GM18858 (cell line): ENCODE measurements around the gene GSN.
"Not testable (repeated sequence)": the region's sequence is repeated elsewhere in the genome, so short reads cannot be mapped to it uniquely, and the experiment has no call there.

Experiments used
- ATAC-seq: cut with Tn5 transposase; IDR thresholded peaks from one replicate; pipeline ENCODE4 v1.9.1; 2021; ENCODE audit not compliant: unreplicated experiment

Gene GSN

DNA sequence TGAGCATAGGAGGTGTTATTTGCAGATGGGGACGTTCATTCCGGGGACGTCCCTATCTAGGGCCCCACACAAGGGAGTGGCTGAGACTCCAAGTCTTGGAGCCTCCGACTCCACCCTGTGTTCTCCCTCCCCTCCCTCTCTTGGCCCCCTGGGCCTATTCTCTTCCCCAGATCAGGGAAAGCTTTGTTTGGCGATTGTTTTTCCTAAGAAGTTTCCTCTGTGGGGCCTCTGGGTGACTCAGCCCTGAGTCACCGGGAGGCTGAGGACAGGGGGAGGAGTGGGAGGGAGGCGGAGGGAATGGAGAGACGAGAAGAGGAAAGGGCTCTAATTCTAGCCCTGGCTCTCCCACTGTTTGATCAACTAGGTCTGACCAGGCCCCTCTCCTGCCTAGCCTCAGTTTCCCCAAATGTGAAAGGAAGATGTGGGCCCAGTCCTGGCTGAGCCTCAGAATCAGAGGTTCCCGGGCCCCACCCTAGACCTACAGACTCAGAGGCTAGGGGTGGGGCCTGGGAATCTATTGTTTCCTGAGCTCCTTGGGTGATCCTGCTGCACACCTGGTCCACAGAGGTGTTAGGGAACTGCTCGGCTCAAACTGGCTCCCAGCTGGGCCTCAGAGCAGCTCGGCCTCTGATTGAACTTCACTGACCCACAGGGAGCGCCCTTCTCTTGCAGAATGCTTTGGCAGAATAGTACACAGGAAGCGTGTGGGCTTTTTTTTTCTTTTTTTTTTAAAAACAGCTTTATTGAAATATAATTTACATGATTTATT, 19.2 kb downstream of the GSN start:
- ATAC-seq: no peak

DNA sequence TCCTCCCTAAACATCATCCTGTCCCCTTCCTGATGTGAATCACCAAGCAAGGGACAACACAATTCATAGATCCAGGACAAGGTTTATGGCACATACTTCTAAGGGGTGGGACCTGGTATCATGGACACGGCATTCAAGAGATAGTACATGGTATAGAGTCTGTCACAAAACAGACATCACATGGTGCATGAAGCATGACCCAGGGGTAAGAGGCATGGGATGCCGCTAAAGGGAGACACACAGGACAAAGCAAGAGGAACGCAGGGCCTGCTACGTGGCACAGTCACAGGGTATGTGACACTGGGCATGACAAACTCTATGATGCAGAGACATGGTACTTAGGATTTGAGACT, 20.7 kb downstream of the GSN start:
- ATAC-seq: no peak

DNA sequence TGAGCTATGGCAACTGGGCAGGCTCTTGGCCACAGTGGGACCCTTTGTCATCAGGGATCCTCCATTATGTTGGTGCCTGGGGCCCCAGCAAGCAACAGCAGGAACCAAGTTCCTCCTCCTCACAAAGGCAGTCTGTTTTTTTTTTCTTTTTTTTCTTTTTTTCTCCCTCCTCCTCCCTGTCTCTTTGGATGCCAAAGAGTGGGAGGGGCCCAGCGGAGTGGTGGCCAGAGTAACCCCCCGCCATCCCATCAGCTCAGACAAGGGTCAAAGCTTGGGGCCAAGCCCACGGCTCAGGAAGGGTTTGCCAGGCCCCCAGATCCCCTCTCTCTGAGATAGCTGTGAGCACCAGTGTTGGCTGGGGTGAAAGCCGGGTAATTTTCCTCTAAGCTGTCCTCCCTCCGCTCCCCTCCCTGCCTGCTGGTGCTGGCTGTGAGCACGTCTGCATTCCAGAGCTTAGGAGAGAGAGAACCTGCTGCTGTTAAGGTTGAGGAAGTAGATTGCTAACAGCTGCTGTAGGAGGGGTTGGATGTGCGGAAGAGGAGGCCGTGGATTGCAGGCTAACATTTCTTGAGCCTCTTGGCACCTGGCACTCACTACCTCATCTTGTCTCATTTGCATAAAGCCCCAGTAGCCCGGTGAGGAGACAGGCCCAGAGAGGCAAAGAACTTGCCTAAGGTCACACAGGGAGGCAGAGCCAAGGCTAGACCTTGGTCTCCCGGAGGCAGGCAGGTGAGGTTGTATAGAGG, 21.2 kb downstream of the GSN start:
- ATAC-seq: no peak

DNA sequence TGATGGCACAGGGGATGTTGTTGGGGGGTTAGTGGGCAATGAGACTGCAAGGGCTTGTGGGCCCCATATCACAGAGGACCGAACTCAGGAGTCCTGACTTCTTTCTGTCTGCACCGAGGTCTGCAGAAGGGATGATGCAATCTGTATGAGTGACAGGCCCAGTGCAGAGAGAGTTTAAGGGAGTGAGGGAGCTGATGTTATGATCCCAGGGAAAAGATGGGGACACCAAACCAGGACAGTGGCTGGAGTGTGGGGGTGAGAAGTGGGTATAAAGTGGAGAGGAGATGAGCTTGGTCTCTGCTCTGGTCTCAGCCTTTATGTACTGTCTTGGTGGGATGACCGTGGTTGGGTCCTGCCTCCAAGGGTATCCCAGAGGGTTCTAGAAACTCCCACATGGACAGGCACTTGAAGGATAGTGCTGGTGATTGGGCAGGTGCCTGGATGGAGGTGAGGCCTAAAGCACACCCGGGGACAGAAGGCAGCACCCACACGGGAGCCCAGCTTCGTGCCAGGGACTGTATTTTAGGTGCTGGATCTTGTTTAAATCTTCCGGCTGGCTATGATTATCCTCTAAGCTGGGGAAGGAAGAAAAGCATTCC, 21.9 kb downstream of the GSN start:
- ATAC-seq: no peak

DNA sequence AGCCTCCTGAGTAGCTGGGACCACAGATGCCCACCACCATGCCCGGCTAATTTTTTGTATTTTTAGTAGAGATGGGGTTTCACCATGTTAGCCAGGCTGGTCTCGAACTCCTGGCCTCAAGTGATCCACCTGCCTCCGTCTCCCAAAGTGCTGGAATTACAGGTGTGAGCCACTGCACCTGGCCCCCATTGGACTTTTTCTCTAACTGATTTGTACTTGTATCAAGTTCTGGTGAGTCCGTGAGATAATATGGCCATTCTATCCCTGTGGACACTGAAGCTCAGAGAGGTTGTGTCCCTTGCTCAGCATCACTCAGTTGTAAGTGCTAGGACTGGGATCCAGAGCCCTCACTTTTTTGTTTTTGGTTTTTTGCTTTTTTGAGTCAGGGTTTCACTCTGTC, 23.6 kb downstream of the GSN start:
- not testable (repeated sequence) for ATAC-seq

DNA sequence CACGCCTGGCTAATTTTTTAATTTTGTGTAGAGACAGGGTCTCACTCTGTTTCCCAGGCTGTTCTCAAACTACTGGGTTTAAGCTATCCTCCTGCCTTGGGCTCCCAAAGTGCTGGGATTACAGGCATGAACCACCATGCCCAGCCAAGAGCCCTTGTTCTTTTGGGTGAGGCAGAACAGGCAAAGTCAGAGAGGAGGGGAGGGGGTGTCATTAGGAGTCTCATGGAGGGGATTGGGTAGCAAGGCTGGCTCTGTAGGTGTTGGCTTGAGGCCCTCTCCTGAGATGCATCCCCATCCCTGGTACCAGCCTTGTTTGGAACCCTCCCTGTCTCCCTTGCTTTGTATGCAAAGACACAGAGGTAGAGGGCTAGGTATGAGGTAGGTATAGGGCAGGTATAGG, 24.1 kb downstream of the GSN start:
- no peak for ATAC-seq

DNA sequence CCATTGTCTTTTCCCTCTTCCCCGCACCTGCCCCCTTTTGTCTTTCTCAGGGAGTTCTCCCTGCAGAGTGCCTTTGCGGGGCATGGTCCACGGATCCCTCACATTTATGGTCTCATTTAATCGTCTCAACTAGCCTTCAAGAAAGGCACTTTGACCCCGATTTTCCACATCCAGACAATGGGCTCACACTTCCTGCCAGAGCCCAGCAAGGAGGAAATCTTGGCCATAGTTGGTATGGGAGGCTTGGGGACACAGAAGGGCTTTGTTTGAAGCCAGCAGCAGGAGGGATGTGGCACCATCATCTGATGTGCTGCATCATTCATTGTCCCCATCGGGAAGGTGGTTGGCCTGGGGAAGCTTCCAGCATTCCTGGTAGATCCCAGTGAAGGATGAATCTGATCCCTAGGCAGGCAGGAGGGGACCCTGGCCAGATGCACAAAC, 24.9 kb downstream of the GSN start:
- ATAC-seq: no peak

DNA sequence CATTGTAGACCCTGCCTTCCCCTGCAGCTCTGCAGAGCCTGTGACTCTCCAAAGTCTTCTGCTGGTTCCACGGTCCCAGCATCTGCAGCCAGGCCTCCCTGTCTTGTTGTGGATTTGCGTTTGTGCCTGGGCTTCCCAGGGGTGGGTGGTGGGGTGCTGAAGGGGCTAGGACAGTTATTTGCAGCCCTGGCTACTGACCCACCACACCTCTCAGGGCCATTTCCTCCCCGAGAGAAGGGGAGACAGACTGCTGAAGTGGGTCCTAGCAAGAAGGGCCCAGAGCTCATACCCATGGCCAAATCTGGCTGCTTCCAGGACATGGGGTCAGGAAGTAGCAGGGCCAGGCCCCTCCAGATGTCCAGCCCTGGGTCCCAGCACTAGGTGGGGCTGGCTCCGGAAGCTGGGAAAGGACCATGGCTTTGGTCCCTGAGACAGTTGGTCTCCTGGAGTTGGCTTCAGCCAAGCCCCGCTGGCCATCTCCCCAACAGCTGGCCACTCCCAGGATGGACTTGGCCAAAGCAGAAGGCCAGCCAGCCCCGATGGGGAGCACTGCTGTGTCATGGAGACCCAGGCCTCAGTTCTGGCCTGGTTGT, 26.3 kb downstream of the GSN start:
- ATAC-seq: no peak

DNA sequence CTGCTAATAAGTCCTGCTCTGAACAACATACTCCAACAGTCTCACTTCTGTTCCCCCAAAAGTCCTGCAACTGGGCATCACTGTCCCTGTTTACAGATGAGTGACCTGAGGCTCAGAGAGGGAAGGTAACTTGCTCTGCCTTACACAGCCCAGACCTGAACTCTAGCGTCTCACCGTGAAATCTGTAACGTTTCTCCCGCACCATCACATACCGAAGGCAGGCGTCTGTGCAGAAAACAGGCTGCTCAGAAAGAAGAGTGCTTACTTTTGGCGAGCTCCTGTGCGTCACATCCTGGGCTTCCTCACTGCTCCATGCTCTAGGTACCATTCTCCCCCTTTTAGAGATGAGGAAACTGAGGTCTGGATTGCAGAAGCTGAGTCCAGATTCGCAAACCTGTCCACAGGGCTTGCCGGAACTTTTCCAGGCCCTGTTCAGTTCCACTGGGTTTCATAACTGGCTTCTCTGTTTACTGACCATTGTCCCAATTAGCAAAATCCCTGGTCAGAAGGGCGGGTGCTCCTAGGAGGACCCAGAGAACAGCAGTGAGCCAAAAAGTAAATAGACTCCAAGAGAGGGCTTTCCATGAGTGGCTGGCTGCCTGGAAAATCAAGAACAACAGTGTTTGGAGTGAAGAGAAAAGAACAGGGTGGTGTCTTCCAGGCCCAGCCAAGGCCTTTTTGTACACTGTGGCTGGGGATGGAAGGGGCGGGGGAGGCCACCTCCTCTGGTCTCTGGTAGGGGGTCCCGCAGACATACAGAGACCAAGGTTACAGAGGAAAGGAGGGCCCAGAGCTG, 27.1 kb downstream of the GSN start:
- ATAC-seq: no peak

DNA sequence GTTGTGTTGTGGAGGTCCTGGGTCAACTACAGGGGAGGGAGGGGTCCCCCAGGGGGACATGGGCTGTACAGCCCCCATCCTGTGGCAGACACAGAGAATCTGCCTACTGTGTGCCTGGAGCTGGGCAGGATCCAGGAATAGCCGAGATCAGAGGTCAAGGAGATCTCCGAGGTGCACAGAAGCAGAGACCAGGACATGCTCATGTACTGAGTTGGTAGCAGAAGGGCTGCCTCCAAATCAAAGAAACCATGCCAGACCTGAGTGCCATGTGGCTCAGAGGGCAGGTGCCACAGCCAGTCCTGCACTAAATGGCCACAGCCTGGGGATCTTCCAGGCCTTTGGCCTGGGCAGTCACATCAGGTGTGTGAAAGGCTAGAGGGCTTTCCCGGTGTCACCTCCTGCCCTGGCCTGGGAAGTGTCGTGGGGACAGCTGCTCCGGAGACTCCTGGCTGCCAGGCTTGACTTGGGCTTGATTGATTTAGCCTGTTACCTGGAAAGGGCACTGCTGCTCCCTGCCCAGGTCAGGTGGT, 27.8 kb downstream of the GSN start:
- no peak for ATAC-seq

DNA sequence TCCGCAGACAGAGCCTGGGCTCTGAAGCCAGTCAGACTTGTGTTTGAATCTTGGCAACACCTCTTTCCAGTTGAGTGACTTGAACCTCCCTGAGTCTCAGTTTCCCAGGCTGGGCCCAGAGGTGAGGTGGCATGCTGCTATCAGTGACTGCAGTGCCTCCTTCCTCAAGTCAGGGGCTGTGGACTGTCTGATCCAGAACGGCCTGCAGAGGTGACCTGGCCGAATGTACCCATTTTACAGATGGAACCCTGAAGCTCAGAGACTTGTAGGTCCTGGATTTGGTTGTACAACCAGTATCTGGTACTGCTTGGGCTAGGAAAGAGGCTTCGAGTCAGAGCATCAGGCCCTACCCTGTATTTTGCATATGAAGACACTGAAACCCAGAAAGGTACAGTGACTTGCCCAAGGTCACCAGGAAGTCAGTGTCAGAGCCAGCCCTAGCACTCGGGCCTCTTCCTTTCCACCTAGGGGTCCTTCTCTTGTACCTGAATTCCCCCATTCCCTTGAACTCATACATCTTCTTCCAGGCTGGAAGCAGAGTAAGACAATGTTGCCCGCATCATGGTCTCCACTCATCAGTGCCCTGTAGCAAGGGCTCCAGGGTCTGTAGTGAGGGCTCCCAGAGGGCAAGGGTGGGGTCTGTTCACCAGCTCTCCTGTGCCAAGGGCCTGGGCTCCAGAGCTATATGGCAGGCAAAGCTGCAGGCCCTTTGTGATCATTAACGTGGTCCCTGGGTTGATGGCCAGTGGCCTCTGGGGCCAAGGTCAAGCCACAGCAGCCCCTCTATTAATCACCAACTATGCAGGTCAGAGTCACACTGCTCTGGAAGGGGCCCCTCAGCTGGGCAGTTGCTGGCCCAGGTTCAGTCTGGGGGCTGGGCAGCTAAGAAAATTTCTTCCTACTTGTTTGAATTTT, 28.5 kb downstream of the GSN start:
- ATAC-seq: no peak

DNA sequence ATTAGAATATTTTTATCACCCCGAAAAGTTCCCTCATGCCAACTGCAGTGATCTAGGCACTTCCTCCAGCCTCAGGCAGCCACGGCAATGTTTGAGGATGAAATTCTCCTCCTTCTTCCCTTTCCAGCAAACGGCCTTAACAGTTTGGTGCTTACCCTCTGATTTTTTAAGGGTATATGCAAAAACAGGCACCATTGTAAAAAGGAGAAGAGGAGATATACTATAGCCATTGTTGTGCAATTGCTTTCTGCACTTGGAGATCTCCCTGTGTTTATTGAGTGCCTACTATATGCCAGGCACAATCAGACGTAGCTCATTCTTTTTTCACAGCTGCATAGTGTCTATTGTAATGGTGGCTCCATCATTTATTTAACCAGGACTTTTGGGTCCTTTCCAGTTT, 29.4 kb downstream of the GSN start:
- no peak for ATAC-seq

DNA sequence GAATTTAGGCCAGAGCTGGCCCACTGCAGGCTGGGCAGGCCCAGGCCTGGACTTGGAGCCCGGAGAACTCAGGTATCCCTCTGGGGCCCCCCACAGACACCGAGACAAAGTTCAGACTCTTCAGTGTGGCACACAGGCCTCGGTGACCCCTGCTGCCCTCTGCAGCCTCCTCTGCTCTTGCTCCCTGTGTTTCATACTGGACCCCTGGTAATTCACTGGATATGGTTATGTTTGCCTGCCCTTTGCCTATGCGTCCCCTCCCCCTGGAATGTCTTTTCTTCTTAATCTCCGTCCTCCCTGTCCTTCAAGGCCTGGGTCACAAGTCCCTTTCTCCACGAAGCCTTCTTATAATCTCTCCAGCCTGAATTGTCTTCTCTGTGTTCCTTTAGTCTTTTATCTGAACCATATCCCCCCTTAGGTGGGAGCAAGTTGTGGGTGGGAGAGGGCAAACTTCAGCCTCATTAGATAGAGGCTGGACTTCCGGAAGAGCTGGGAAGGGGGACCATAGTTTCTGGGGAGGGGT, 30.1 kb downstream of the GSN start:
- no peak for ATAC-seq

DNA sequence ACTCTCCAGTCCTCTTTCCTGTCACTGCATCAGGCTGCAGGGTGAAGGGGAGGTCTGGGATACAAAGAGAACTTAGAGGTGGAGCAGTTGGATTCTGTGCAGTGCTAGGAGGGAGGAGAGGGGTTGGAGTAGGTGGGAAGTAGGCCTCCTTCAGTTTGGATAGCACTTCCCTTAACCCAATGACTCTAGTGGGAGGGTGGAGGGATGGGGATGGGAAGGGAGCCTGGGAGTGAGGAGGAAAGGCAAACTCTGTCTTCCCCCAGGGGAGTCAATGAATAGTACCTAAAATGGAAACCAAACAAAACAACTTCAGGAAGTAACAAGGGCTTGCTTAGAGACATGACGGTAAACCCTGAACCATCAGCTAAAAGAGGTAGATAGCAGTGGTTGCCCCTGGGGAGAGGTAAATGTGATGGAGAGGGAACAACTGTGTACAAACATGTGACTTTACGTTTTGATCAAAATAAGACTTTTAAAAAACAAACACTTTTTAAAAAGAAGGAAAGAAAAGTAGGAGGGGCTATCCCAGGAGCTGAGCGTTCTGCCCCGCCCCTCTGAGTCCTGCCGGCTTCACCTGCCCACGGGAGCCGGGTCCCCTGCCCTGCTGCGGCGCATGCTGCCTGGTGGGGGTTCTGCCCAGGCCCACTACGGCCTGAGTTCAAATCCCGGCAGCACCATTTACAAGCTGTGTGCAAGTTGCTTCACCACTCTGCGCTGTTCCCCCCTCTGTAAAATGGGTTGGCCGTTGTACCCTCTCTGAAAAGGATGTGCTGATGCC, 30.9 kb downstream of the GSN start:
- no peak for ATAC-seq

DNA sequence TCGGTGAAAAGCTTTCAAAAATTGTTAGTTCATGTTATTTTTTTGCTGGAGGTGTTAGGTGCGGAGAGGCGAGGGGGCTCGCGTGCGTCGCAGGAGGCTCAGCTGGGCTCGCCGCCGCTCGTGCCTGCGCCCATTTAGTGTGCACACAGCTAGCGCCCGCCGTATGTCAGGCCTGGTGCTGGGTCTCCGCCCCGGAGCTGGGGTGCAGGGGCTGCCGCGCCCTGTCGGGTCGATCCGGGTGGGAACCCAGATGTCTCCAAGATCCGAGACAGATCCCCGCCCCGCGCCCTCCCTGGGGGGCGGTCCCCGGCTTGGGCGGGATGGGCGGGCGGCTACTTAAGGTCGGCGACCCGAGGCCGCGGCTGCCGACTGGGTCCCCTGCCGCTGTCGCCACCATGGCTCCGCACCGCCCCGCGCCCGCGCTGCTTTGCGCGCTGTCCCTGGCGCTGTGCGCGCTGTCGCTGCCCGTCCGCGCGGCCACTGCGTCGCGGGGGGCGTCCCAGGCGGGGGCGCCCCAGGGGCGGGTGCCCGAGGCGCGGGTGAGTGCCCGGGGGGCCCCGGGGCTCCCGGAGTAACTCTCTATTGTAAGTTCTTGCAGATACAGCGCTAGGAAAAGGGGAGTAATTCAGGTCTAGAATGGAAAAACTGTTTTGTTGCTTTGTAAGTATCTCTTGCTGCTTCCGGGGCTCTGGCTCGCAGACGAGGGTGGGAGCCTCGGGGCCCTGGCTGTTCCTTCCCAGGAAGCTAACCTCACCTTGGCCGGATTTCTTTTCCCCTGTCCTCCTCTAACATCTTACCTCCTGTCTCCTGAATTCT, 31.7 kb downstream of the GSN start:
- no peak for ATAC-seq

DNA sequence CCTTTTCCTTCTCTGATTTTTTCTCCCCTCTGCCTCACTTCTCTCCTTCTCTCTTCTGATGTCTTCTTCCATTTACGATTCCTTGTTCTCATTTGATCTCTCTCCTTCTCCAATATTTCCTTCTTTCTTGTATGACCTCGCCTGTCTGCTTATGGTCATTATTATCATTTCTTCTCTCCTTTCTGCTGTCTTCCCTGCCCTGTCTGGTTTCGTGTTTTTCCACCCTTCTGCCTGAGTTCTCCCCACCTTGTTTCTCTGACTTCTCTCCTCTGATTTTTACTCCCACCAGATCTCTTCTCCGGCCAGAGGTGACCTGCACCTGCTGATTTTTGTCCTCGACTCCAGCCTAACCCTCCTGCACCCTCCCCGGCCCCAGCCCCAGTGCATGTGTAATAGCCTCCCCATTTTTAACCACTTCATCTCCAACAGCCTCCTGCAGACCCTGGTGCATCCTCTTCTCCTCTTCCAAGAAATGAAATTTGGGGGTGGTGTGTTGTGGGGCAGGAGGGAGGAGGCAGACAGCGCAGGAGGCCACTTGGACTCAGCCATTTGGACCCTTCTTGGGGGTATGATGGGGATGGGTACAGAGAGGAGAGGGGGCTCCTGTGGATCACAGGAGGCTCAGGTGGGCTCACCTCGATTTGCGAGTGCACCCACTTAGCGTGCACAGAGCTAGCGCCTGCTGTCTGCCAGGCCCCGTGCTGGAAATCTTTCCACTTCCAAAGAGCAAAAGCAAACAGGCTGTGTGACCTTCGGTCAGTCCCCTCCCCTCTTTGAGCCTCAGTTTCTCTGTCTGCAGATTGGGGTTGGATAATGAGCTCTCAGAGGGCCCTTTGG, 32.5 kb downstream of the GSN start:
- ATAC-seq: no peak

DNA sequence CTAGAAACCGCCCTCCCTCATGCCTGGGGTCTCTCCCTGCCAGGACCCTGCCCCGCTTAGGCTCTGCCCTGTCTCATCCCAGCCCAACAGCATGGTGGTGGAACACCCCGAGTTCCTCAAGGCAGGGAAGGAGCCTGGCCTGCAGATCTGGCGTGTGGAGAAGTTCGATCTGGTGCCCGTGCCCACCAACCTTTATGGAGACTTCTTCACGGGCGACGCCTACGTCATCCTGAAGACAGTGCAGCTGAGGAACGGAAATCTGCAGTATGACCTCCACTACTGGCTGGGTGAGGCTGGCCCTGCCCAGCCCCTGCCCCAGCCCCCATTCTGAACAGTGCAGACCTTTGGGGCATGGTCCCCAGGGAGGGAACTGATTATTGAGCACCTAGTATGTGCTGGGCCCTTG, 33.9 kb downstream of the GSN start:
- no peak for ATAC-seq
